ENCODE measurements around the gene SRRM4.

Gene SRRM4

DNA sequence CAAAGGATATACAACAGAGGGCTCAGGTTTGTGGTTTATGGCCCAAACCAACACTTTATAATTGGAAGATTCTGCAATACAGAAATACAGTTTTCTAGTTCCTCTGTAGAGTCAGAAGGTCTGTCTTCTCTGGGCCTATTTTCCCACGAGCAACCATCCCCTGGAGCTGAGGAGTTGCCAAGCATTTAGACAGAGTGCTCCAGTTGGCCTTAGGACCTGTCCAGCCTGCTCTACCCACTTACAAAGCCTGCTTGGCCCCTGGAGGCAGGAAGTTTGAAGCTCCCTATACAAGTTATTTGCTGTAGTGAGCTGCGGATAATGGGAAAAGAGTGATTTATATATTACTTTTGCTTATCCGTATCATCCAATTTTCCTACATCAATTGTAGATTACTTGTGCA, 136.6 kb downstream of the SRRM4 start:
- TF ChIP-seq, protein P1, sequence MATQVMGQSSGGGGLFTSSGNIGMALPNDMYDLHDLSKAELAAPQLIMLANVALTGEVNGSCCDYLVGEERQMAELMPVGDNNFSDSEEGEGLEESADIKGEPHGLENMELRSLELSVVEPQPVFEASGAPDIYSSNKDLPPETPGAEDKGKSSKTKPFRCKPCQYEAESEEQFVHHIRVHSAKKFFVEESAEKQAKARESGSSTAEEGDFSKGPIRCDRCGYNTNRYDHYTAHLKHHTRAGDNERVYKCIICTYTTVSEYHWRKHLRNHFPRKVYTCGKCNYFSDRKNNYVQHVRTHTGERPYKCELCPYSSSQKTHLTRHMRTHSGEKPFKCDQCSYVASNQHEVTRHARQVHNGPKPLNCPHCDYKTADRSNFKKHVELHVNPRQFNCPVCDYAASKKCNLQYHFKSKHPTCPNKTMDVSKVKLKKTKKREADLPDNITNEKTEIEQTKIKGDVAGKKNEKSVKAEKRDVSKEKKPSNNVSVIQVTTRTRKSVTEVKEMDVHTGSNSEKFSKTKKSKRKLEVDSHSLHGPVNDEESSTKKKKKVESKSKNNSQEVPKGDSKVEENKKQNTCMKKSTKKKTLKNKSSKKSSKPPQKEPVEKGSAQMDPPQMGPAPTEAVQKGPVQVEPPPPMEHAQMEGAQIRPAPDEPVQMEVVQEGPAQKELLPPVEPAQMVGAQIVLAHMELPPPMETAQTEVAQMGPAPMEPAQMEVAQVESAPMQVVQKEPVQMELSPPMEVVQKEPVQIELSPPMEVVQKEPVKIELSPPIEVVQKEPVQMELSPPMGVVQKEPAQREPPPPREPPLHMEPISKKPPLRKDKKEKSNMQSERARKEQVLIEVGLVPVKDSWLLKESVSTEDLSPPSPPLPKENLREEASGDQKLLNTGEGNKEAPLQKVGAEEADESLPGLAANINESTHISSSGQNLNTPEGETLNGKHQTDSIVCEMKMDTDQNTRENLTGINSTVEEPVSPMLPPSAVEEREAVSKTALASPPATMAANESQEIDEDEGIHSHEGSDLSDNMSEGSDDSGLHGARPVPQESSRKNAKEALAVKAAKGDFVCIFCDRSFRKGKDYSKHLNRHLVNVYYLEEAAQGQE (IDR thresholded peaks at IDR 0.05; ENCODE audit: insufficient read depth in 1 of 2, low read depth in 2 of 2, low read length in 2 of 2) = no peak
- no peak for TF ChIP-seq TAF1 (IDR thresholded peaks at IDR 0.05; ENCODE audit: borderline replicate concordance, insufficient read depth, low read length)
- no peak for TF ChIP-seq SIN3A (IDR thresholded peaks at IDR 0.05; ENCODE audit: borderline replicate concordance, insufficient read depth, low read length)
- TF ChIP-seq POLR2AphosphoS5 (IDR thresholded peaks at IDR 0.05; ENCODE audit: low read depth, low read length) = no peak
- no peak for TF ChIP-seq FOXP2 (optimal IDR thresholded peaks at IDR 0.05; ENCODE audit: borderline replicate concordance, extremely low read depth, extremely low read length, insufficient read depth)

DNA sequence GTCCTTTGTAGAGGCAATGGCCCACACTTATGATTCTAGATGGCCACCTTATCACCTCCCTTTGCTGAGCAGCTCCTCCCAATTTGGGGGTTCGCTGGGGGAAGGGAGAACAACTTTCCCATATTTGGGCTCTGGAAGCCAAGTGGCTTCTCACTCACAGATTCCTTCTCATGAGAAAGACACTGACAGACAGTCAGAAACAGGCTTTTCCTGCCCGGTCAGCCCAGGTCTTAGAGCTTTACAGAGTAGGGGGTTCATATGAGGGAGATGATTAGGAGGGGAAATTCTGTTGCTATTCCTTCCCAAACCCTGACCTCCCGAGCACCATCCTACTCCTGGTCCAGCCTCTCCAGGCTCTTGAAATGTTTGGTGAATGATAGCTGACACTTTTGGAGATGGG, 137.3 kb downstream of the SRRM4 start:
- TF ChIP-seq FOXP2 (optimal IDR thresholded peaks at IDR 0.05; ENCODE audit: borderline replicate concordance, extremely low read depth, extremely low read length, insufficient read depth) = no peak
- no peak for TF ChIP-seq POLR2AphosphoS5 (IDR thresholded peaks at IDR 0.05; ENCODE audit: low read depth, low read length)
- TF ChIP-seq, protein P1 (IDR thresholded peaks at IDR 0.05; ENCODE audit: insufficient read depth in 1 of 2, low read depth in 2 of 2, low read length in 2 of 2) = no peak
- TF ChIP-seq TAF1 (IDR thresholded peaks at IDR 0.05; ENCODE audit: borderline replicate concordance, insufficient read depth, low read length) = no peak
- TF ChIP-seq SIN3A (IDR thresholded peaks at IDR 0.05; ENCODE audit: borderline replicate concordance, insufficient read depth, low read length) = no peak

DNA sequence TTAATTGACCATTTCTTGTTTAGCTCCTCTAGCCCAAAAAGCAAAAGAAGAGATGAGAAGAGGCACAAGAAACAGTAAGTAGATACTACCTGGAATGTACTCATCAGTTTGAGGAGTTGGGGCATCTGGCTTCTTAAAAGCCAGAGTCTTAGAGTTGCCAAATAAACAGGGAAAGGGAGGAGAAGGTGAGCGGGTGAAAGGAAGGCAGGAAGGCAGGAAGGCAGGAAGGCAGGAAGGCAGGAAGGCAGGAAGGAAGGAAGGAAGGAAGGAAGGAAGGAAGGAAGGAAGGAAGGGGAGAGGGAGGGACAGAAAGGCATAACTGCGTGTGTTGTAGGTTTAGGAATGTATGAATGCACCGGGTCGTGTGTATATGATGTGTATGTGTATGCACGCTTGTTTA, 140.7 kb downstream of the SRRM4 start:
- TF ChIP-seq SIN3A (IDR thresholded peaks at IDR 0.05; ENCODE audit: borderline replicate concordance, insufficient read depth, low read length) (no peak), FOXP2 (optimal IDR thresholded peaks at IDR 0.05; ENCODE audit: borderline replicate concordance, extremely low read depth, extremely low read length, insufficient read depth) (no peak), TAF1 (IDR thresholded peaks at IDR 0.05; ENCODE audit: borderline replicate concordance, insufficient read depth, low read length) (no peak), POLR2AphosphoS5 (IDR thresholded peaks at IDR 0.05; ENCODE audit: low read depth, low read length) (no peak)
- TF ChIP-seq, protein P1 (IDR thresholded peaks at IDR 0.05; ENCODE audit: insufficient read depth in 1 of 2, low read depth in 2 of 2, low read length in 2 of 2) = no peak

DNA sequence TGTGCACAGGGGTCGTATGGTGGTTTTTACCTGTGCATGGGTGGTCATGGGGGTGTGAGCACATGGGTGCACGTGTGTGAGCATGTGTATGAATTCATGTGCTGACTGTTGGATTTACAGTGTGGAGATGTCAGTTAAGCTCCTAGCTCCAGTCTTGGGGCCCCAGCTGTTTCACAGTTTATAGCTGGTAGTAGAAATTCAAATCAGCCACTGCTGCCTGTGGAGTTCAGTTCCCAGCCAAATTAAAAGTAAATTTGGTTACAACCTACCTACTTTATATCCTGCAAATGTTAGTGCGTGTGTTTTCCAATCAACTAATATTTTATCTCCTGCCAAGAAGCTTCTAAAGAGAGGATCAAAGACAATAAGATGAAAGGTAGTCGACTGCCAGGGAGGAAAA, 141.4 kb downstream of the SRRM4 start:
- no peak for TF ChIP-seq SIN3A (IDR thresholded peaks at IDR 0.05; ENCODE audit: borderline replicate concordance, insufficient read depth, low read length)
- TF ChIP-seq TAF1 (IDR thresholded peaks at IDR 0.05; ENCODE audit: borderline replicate concordance, insufficient read depth, low read length) = no peak
- TF ChIP-seq FOXP2 (optimal IDR thresholded peaks at IDR 0.05; ENCODE audit: borderline replicate concordance, extremely low read depth, extremely low read length, insufficient read depth) = no peak
- TF ChIP-seq, protein P1 (IDR thresholded peaks at IDR 0.05; ENCODE audit: insufficient read depth in 1 of 2, low read depth in 2 of 2, low read length in 2 of 2) = no peak
- no peak for TF ChIP-seq POLR2AphosphoS5 (IDR thresholded peaks at IDR 0.05; ENCODE audit: low read depth, low read length)

DNA sequence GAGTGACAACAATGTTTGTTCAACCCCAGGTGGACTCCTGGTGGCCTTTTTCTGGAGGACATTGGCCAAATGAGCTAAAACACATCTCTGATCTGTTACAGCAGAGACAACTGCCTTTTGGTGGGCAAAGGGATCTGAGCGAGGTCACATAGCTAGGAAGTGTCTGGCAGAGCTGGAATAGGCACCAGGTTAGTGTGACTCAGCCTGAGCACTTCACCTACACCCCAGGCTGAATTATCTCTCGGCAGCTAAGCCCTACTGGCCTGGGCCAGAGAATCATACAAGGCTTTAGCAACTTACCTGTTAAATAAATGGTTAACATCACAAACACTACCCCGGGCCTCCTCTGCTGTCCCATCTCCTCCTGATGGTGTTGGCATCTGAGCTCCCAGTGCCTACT, 147.2 kb downstream of the SRRM4 start:
- TF ChIP-seq FOXP2 (optimal IDR thresholded peaks at IDR 0.05; ENCODE audit: borderline replicate concordance, extremely low read depth, extremely low read length, insufficient read depth) = no peak
